Smooth muscle cell (in vitro differentiated cells): Measurements from ENCODE around the gene TMEM255A. TPM values are rescaled to one million over a fixed set of nuclear protein-coding genes. Genes with fewer than 3 reads are reported as not detected.

Experiments
- DNase-seq: peaks from one replicate; lab custom pipeline; 2025; ENCODE audit not compliant: unreplicated experiment; lab: John Stamatoyannopoulos, UW
- H2AFZ ChIP-seq: fragments of 200-600 bp; sonication (generic); 2 replicates; pipeline ENCODE4 v1.6.0; 2016; ENCODE audit warnings: antibody characterized with exemption, low read depth, mild to moderate bottlenecking
- H3F3A ChIP-seq: fragments of 200-600 bp; sonication (generic); 2 replicates; pipeline ENCODE4 v1.6.0; 2017; ENCODE audit warnings: antibody characterized with exemption, low read depth
- H3K27ac ChIP-seq: fragments of 200-600 bp; sonication (generic); 2 replicates; pipeline ENCODE4 v1.5.1; 2016; ENCODE audit warnings: low read depth, mild to moderate bottlenecking
- H3K27me3 ChIP-seq: fragments of 200-600 bp; sonication (generic); 2 replicates; pipeline ENCODE4 v1.6.1; 2016; ENCODE audit warnings: low read depth, mild to moderate bottlenecking
- H3K36me3 ChIP-seq: fragments of 200-600 bp; sonication (generic); 2 replicates; pipeline ENCODE4 v1.5.1; 2016; ENCODE audit warnings: low read depth
- H3K4me1 ChIP-seq: fragments of 200-600 bp; sonication (generic); 2 replicates; pipeline ENCODE4 v1.5.1; 2016; ENCODE audit warnings: low read depth
- H3K4me2 ChIP-seq: fragments of 200-600 bp; sonication (generic); 2 replicates; pipeline ENCODE4 v1.6.0; 2016; ENCODE audit warnings: mild to moderate bottlenecking
- H3K4me3 ChIP-seq: fragments of 200-600 bp; sonication (generic); 2 replicates; pipeline ENCODE4 v1.5.1; 2016; ENCODE audit warnings: mild to moderate bottlenecking
- H3K79me2 ChIP-seq: fragments of 200-600 bp; sonication (generic); 2 replicates; pipeline ENCODE4 v1.6.0; 2016; ENCODE audit warnings: low read depth, mild to moderate bottlenecking
- H3K9ac ChIP-seq: fragments of 200-600 bp; sonication (generic); 2 replicates; pipeline ENCODE4 v1.6.0; 2016; ENCODE audit warnings: low read depth
- H3K9me3 ChIP-seq: fragments of 200-600 bp; sonication (generic); replicated peaks from 2 replicates; pipeline ENCODE4 v1.5.1; 2016; ENCODE audit warnings: low read depth
- H4K20me1 ChIP-seq: fragments of 200-600 bp; sonication (generic); 2 replicates; pipeline ENCODE4 v1.6.0; 2016; ENCODE audit warnings: low read depth
- WGBS: methylation state at CpG from one replicate; pipeline ENCODE4 v1.1.7; 2016; ENCODE audit warnings: low lambda C conversion rate; 5-methylcytosine and 5-hydroxymethylcytosine counted together
- polyA plus RNA-seq: library from polyadenylated mRNA; unstranded; fragments of >200 nt; fragmentation: Nextera tagmentation; extraction: Ambion mirVana; gene quantifications from 2 replicates; pipeline ENCODE4 v1.2.1, GENCODE V29; 2016
- total RNA-seq: library from RNA; depleted of rRNA; stranded (reverse); fragments of >200 nt; gene quantifications from 2 replicates; pipeline ENCODE4 v1.2.3, GENCODE V29; 2014
- TF ChIP-seq, protein P1 (sequence below): fragments of 200-600 bp; sonication (generic); IDR thresholded peaks from 2 replicates; pipeline ENCODE4 v1.5.1; 2017; ENCODE audit warnings: borderline replicate concordance, mild to moderate bottlenecking, antibody characterized with exemption; ENCODE audit not compliant: insufficient read depth, poor library complexity, severe bottlenecking

The TMEM255A gene
- total and polyA plus RNA-seq, 2 experiments from 2014 or later = 0.04 TPM; not detected in 1

GRCh38 chrX:120306630-120307029 lies 4.6 kb downstream of the TMEM255A start:
- Histone ChIP-seq H3K36me3 (no peaks in the 10 kb centered on the region), H3K4me3 (no peak overlapping the region), H4K20me1 (no peaks in the 10 kb centered on the region), H3K4me1 (no peaks in the 10 kb centered on the region), H3K9me3 (no peaks in the 10 kb centered on the region), H3K9ac (no peak overlapping the region), H3K4me2 (no peak overlapping the region), H3K79me2 (no peaks in the 10 kb centered on the region), H3K27me3 (peaks cover 36% of the 10 kb centered on the region), H3F3A (no peaks in the 10 kb centered on the region), H2AFZ (no peak overlapping the region), H3K27ac (no peak overlapping the region)
- TF ChIP-seq, protein P1, sequence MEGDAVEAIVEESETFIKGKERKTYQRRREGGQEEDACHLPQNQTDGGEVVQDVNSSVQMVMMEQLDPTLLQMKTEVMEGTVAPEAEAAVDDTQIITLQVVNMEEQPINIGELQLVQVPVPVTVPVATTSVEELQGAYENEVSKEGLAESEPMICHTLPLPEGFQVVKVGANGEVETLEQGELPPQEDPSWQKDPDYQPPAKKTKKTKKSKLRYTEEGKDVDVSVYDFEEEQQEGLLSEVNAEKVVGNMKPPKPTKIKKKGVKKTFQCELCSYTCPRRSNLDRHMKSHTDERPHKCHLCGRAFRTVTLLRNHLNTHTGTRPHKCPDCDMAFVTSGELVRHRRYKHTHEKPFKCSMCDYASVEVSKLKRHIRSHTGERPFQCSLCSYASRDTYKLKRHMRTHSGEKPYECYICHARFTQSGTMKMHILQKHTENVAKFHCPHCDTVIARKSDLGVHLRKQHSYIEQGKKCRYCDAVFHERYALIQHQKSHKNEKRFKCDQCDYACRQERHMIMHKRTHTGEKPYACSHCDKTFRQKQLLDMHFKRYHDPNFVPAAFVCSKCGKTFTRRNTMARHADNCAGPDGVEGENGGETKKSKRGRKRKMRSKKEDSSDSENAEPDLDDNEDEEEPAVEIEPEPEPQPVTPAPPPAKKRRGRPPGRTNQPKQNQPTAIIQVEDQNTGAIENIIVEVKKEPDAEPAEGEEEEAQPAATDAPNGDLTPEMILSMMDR = no peak
- DNase-seq = no peak
- 57% methylated on average over 2 of the region's 2 CpGs for WGBS

- Histone ChIP-seq H3F3A (no peaks in the 10 kb centered on the region), H4K20me1 (no peaks in the 10 kb centered on the region), H3K27me3 (peaks cover 27% of the 10 kb centered on the region), H3K9me3 (no peaks in the 10 kb centered on the region), H3K4me2 (no peak overlapping the region), H3K4me1 (no peaks in the 10 kb centered on the region), H3K36me3 (no peaks in the 10 kb centered on the region), H3K9ac (no peak overlapping the region), H2AFZ (no peak overlapping the region), H3K79me2 (no peaks in the 10 kb centered on the region), H3K27ac (no peak overlapping the region), H3K4me3 (no peak overlapping the region)
- TF ChIP-seq, protein P1 = no peak
- no peak for DNase-seq
- 31% methylated on average over 11 of the region's 11 CpGs for WGBS
These were observed 5.6 kb downstream of the TMEM255A start for GRCh38 chrX:120305531-120306141.

GRCh38 chrX:120304256-120304655 lies 7.0 kb downstream of the TMEM255A start:
- no peak for DNase-seq
- Histone ChIP-seq H3K9me3 (no peaks in the 10 kb centered on the region), H3K4me1 (no peaks in the 10 kb centered on the region), H3K27me3 (peaks cover 16% of the 10 kb centered on the region), H3K79me2 (no peaks in the 10 kb centered on the region), H3K27ac (no peak overlapping the region), H3K36me3 (no peaks in the 10 kb centered on the region), H2AFZ (no peak overlapping the region), H3K9ac (no peak overlapping the region), H3F3A (no peaks in the 10 kb centered on the region), H3K4me3 (no peak overlapping the region), H4K20me1 (no peaks in the 10 kb centered on the region), H3K4me2 (no peak overlapping the region)
- WGBS = 74% methylated on average over 8 of the region's 8 CpGs
- TF ChIP-seq, protein P1 = no peak

GRCh38 chrX:120302434-120302833 lies 8.8 kb downstream of the TMEM255A start:
- no peak for DNase-seq
- H3K27me3 ChIP-seq = no peaks in the 10 kb centered on the region
- H3K4me3 ChIP-seq = no peak overlapping the region
- H3K36me3 ChIP-seq = no peaks in the 10 kb centered on the region
- H3K79me2 ChIP-seq = no peaks in the 10 kb centered on the region
- no peaks in the 10 kb centered on the region for H4K20me1 ChIP-seq
- H3K9ac ChIP-seq = no peak overlapping the region
- no peak overlapping the region for H3K27ac ChIP-seq
- no peaks in the 10 kb centered on the region for H3K4me1 ChIP-seq
- no peak overlapping the region for H2AFZ ChIP-seq
- H3K9me3 ChIP-seq = no peaks in the 10 kb centered on the region
- no peaks in the 10 kb centered on the region for H3F3A ChIP-seq
- TF ChIP-seq, protein P1 = no peak
- 34% methylated on average over 4 of the region's 4 CpGs for WGBS
- H3K4me2 ChIP-seq = no peak overlapping the region
